Non-pigmented ciliary epithelial cell (primary cell): Measurements from ENCODE around the gene TMC5.
A peak's percentile ranks its signal among the peaks of the same experiment; 100 is the strongest.
"Not testable (repeated sequence)": the region's sequence is repeated elsewhere in the genome, so short reads cannot be mapped to it uniquely, and the experiment has no call there.

Source experiments
- DNase-seq: peaks from one replicate; pipeline ENCODE4 v3.0.0-alpha.2; 2010; ENCODE audit warnings: low read depth

The TMC5 gene, protein sequence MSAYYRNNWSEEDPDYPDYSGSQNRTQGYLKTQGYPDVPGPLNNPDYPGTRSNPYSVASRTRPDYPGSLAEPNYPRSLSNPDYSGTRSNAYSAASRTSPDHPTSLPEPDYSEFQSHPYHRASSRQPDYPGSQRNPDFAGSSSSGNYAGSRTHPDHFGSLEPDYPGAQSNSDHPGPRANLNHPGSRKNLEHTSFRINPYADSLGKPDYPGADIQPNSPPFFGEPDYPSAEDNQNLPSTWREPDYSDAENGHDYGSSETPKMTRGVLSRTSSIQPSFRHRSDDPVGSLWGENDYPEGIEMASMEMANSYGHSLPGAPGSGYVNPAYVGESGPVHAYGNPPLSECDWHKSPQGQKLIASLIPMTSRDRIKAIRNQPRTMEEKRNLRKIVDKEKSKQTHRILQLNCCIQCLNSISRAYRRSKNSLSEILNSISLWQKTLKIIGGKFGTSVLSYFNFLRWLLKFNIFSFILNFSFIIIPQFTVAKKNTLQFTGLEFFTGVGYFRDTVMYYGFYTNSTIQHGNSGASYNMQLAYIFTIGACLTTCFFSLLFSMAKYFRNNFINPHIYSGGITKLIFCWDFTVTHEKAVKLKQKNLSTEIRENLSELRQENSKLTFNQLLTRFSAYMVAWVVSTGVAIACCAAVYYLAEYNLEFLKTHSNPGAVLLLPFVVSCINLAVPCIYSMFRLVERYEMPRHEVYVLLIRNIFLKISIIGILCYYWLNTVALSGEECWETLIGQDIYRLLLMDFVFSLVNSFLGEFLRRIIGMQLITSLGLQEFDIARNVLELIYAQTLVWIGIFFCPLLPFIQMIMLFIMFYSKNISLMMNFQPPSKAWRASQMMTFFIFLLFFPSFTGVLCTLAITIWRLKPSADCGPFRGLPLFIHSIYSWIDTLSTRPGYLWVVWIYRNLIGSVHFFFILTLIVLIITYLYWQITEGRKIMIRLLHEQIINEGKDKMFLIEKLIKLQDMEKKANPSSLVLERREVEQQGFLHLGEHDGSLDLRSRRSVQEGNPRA

DNA sequence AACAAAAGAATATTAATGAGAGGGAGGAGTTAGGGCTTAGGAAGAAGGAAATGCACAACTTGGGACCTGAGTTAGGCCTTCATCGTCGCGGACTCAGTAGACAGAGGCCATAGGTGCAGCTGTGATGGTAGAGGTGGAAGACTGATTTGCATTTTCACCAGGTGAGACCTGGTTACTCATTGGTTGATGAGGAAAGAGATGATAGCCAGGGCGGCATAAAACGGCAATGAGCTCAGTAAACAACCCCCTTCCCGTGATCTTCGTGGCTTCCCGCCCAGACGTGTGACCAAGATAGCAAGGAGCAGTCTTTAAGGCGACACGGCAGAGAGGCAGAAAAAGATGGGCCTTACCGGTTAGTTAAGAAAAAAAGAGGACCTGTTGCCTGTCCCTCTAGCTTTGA is at the start of gene TMC5:
Gene TMC5, plus strand, starts transcription at position 244 of the 400 bp plus-strand sequence. CDS start 22,156 bp downstream, outside the sequence.
- DNase-seq = no peak

DNA sequence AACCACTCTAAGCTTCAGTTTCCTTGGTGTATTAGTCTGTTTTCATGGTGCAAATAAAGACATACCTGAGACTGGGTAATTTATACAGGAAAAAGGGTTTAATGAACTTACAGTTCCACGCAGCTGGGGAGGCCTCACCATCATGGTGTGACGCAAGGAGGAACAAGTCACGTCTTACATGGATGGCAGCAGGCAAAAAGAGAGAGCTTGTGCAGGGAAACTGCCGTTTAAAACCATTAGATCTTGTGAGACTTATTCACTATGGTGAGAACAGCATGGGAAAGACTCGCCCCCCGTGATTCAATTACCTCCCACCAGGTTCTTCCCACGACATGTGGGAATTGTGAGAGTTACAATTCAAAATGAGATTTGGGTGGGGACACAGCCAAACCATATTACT is 45.1 kb upstream of the TMC5 start:
- not testable (repeated sequence) for DNase-seq

DNA sequence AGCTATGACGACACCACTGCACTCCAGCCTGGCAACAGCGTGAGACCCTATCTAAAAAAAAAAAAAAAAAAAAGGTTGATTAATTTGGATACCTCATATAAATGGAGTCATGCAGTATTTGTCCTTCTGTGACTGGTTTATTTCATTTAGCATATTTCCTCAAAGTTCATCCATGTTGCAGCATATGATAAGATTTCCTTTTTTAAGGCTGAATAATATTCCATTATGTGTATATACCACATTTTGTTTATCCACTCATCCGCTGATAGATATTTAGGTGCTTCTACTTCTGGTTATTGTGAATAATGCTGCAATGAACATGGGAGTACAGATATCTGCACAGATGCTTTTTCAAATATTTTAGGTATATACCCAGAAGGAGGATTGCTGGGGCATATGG is 43.3 kb upstream of the TMC5 start:
- no peak for DNase-seq

DNA sequence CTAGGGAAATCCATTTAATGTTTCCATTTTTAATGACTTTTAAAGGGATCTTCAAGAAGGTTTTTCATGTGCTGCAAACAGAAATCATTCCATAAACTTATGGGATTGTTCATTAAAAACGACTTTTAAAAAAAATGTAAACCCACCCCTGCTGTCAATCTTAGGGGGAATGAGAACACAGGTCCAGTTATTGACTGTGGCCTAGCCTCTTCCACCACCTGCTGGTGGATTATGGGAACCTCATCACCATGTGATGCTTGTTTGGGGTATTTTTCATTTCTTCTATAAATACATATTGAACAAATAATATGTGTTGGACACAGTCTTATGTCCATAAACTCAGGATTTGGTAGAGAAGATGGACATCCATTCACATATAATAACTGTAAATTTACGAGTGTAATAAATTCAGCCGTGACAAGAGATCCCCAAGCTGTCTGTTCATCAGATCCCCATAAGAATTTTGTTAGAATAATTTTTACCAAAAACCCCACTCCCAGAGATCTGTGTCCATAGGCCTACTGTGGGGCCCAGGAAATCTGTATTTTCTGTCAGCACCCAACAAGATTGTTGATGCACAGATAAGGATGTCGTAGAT is 42.0 kb upstream of the TMC5 start:
- peak; percentile 31 for DNase-seq

DNA sequence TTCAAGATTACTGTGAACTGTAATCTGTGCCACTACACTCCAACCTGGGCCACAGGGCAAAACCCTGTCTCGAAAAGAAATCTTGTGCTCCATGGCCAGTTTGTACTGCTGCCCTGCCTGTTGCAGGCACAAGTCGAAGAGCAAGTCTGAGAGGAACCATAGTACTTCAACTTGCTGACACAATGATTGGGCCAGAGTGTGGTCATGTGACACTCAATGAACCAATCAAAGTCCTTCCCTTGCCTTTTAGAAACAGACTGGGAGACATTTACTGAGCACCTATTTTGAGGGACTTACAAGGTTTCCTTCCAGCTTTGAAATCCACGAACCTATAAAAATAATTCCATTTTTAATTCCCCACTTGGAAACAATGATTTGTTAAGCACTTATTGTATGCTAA is 39.8 kb upstream of the TMC5 start:
- DNase-seq = no peak

DNA sequence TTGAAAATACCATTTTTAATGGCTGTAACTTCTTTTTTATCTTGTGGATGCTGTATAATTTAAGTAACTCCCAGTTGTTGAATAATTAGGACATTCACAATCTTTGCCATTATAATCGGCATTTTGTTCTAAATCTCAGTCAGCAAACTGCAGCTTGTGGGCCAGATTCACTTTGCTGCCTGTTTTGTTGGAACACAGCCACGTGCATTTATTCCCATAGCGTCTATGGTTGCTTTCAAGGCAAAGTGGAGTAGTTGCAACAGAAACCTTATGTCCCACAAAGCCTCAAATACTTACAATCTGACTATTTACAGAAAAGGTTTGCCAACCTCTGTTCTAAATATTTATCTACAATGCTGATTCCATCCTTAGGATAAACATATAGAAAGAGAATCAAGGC is 39.2 kb upstream of the TMC5 start:
- DNase-seq = no peak

DNA sequence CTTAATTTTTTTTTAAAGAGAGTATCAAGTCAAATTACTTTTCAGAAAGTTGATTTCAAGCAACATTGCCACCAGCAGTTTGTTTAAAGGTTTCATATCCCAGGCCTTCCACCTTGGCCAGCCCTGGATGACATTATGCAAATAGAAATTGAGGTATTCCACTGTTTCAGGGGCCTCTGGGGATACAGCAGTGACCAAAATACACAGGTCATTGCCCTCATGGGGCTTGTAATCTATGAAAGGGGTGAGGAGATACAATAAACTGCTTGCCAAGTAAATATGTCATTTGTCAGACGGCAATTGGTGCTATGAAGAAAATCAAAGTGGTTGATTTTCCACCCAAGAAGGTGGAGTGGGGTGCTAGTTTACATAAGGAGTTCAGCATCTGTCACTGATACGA is 37.8 kb upstream of the TMC5 start:
- DNase-seq = no peak

DNA sequence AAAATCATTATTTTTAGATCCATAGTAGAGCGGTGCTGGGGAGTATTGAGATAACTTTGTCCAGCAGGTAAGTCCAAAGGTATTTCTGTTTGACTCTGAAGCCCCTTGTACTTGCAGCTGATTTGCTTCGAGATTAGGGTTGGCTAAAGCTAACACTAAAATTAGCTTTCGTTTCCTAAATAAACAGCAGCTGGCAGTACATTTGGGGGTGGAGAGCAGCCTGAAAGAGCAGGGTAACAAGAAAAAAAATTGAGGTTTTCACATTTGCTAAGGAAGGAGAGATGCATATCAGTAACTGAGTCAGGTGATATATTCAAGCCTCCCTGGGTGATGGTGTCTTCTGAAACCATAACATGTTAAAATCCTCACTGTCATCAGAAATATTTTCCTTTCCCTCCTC is 37.4 kb upstream of the TMC5 start:
- no peak for DNase-seq

DNA sequence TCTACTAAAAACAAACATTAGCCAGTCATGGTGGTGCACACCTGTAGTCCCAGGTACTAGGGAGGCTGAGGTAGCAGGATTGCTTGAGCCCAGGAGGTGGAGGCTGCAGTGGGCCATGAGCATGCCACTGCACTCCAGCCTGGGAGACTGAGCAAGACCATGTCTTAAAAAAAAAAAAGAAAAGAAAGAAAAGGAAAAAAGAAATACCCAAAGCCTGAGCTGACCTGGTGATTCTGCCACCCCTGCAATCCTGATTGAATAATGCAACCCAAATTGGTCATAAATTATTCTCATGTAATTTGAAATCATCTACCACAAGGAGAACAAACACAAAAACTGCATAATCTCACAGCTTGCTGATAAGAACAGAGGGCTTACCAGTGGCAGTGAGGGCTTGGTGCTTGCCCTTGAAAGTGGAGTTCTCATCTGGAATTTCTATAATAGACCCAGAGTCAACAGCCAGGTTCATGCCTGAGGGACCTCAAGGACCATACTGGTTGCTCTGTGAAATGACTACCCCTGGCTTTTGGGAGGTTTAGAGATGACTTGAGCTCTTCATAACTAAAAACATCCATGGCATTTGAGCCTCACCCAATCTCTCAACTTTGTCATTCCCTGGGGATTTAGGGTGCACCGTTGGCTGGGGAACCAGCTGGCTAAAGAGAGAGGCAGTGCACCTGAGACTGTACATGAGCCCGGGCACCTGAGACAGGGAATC is 35.4 kb upstream of the TMC5 start:
- no peak for DNase-seq

DNA sequence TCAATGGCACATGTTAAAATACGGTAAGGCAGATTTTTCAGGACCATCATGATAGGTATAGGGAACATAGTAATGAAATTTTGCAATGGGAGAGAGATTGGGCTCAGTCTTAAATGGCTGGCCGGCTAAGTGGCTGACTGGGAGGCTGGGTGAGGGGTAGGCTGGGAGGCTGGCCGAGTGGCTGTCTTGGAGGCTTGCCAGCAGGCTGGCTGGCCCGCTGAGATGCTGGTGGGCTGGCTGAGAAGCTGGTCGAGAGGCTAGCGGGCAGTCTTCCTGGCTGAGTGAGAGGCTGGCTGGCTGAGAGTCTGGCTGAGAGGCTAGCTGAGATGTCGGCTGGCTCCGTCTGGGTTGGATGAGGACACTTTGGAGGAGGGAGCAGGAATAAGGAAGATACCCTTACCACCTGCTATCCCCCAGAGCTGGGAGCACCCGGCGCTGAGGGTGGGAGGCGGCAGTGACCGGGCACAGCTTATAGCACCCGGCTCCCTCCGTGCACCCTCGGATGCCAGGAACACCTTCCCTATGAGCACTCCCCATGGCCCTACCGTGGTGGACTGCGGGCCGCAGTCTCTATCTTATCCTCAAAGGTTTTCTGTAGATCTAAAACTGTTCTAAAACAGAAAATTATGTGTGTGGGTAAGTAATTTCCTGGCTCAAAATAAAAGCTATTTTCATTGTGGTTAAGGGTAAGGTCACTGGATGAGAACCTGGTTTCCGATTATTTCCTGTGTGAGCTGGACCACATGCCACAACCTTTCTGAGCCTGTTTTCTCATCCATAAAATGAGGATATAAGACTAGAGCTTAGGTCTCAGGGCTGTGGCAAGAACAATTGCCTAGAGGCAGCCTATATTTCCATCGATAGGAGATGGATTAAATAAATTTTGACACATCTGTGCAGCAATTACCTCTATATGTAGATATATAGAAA is 34.5 kb upstream of the TMC5 start:
- DNase-seq = no peak

DNA sequence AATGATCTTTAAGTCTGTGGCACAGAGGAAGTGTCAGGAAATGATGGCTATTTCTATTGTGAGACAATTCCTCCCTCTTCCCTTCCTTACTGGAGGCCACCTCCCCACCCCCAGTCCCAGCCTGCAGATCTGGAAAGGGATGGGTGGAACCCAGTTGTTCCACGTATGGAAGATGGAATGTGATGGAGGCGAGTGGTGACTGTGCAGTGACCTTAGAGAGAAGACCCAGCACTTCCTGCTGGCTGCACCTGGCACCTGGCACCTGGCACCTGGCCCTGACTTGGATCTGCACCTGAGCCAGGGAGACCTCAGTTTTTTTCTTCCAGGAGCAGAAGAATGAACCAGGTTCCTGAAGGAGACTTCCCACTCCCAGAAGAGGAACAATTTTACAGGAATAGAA is 33.0 kb upstream of the TMC5 start:
- DNase-seq = no peak

DNA sequence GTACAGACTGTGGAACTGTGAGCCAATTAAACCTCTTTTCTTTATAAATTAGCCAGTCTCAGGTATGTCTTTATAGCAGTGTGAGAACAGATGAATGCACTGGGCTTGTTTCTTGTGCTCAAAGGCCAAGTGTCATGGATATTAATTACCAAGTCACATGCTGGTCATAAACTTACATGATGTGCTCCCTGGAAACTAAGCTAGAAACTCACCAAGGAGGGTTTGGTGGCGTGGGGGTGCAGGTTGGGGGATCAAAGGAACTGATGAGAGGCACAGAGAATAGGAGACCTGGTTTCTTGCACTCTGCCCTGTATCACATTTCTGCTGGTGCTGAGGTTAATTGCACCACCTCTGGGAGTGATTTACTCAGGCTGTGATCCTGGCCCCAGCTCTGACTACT is 31.2 kb upstream of the TMC5 start:
- DNase-seq = no peak

DNA sequence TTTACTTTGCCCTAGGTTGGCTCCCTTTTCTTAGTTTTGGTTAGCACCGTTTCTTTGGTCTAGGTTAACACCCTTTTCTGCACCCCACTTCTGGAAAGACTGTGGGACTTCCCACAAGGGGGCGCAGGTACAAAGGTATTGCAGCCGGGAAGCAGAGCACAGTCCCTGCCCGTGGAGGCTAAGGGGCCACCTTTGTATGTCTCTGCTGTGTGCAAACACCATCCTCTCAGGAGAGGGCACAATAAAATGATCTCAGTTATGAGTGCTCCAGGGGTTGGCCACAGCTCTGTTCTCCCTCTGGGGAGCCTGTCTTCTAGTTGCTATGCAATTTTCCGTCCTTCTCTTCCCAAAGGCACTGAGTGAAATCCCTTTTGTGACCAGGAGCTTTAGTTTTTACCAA is 28.4 kb upstream of the TMC5 start:
- DNase-seq = no peak

DNA sequence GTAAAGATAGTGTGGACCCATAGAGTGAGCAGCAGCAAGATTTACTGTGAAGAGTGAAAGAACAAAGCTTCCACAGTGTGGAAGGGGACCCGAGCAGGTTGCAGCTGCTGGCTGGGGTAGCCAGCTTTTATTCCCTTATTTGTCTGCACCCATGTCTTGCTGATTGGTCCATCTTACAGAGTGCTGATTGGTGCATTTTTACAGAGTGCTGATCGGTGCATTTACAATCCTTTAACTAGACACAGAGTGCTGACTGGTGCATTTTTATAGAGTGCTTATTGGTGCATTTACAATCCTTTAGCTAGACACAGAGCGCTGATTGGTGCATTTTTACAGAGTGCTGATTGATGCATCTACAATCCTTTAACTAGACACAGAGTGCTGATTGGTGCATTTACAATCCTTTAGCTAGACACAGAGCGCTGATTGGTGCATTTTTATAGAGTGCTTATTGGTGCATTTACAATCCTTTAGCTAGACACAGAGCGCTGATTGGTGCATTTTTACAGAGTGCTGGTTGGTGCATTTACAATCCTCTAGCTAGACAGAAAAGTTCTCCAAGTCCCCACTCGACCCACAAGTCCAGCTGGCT is 26.4 kb upstream of the TMC5 start:
- not testable (repeated sequence) for DNase-seq

DNA sequence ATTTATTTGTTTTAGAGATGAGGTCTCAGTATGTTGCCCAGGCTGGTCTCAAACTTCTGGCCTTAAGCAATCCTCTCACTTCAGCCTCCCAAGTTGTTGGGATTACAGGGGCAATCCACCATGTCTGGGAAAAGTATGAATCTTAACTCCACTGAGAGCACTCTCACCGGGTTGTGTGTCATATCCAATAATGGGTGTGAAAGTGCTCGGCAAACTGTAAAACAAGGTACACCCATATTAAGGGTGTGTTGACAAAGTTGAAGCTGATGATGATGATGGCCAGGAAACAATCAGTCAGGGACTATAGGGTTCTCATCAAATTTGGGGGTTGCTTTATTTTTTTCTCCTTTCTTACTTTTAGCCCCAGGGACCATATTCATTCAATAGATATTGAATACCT is 25.3 kb upstream of the TMC5 start:
- no peak for DNase-seq

DNA sequence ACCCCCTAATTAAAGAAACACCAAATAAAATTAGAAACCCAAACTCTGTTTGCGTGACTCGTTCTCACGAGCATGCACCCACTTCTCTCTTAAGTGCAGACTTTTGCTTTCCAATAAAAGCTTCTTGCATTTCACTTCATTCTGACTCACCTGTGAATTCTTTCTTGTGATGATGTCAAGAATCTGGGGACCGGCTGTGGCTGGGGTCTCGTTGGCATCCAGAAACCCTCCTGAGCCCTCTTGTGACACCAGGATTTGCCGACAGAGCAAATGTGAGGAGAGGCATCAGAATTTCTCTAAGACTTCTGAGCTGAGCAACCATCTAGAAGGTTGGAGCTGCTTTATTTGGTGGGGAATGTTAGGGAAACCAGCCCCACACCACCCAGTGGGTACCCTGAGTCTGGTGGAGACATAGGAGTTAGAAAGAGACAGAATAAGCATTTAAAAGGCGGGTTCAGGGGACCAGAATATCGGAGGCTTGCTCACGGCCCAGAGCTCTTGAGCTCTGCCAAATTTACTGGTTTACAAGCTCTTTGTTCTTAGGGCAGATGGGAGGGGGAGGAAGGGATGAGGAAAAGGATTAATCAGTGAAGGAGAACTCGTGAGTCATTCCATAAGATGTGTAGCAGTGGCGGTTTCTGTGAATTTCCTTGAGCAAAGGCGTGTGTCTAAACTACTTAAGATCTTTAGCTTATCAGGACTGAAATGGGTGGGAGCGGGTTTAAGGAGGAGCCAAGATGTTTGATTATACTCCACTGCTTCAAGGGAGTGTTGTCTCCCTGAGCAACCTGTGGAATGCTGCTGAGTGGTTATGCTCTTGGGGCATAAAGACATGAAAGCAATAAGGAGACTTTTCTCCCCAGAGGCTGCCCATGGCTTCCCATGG is 24.2 kb upstream of the TMC5 start:
- peak; percentile 47 for DNase-seq

DNA sequence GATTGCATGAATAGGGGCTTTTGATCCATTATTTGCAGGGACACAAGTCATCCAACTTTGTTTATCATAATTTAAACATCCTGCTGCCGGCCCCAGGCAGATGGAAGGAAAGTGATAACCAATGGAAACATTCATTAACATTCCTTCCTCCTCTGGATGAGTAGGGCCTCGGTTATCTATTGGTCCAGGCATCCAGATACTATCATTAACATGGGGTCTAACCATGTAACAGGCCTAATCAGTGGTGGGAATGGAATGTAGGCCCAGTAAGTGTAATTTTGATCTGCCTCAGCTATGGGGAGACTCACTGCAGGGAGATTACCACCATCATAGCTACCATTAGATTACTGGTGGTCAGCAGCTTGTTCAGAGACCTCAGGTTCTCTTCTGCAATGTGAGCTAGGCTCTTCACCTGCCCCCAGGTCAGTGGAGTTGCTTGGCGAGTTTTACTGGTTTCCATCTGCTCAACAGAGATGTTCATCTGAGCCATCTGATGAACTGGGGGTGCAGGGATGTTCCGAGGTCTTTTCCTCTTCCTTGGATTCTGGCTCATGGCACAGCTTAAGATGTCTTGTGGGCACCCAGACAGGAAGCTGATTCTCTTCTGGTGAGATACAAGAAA is 21.9 kb upstream of the TMC5 start:
- DNase-seq = not testable (repeated sequence)

DNA sequence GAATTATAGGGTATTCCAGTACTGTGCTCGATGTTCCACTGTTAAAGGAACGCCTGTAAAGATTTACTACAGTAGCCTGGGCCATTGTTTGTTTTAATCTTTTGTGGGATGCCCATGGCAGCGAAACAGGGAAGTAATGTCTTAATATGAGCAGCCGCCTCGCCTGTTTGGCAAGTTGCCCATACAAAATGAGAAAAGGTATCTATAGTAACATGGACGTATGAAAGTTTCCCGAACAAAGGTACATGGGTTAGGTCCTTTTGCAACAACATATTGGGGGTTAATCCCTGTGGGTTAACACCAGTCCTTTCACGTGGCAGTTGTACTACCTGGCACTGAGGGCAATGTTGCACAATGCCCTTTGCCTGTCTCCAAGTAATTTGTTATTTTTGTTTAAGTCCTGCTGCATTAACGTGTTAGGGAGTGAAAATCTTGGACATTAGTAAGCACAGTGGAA is 21.1 kb upstream of the TMC5 start:
- DNase-seq = no peak

DNA sequence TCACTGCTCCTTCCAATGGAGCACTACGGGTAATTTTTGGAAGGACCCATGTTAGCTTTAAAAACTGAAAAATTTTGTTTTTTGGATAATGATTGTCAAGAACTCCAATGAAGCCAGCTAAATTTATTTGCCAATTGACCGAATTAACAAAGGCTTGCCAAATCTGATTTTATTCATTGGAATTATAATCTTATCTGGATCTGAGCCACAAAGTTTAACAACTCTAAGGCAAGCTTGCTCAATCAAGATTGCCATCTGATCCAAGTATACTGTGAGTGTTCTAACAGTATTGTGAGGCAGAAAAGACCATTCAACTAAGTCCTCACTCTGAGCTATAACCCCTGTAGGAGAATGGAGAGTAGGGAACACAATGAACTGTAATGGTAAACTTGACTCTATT is 20.3 kb upstream of the TMC5 start:
- DNase-seq = not testable (repeated sequence)
